K562 (cell line): Measurements from ENCODE around the gene SLC2A4RG. TPM values are rescaled to one million over a fixed set of nuclear protein-coding genes. Genes with fewer than 3 reads are reported as not detected.

Experiments
- CBX8 ChIP-seq: fragments of 200-600 bp; sonication (generic); IDR thresholded peaks from 2 replicates; pipeline ENCODE4 v1.6.1; 2012; ENCODE audit warnings: borderline replicate concordance, mixed run types, low read depth, mild to moderate bottlenecking, moderate library complexity, mixed read lengths, low read length, control low read depth, inconsistent platforms; ENCODE audit not compliant: poor library complexity, severe bottlenecking; ENCODE audit errors: extremely low read depth
- CCAR2 ChIP-seq: fragments of 200-400 bp; formaldehyde crosslinking; IDR thresholded peaks from 2 replicates; pipeline ENCODE4 v1.6.1; 2017; ENCODE audit warnings: mild to moderate bottlenecking, low read depth, low read length
- CHD7 ChIP-seq: fragments of 200-600 bp; sonication (generic); IDR thresholded peaks from one replicate; pipeline ENCODE4 v1.6.1; 2012; ENCODE audit warnings: mild to moderate bottlenecking, low read depth, low read length, inconsistent platforms
- E2F5 ChIP-seq: sonication (generic); formaldehyde crosslinking; IDR thresholded peaks from 2 replicates; pipeline ENCODE4 v1.8.0; 2022; ENCODE audit warnings: mild to moderate bottlenecking, missing genetic modification reagents
- ELF4 ChIP-seq: fragments of 450-650 bp; formaldehyde crosslinking; IDR thresholded peaks from 2 replicates; pipeline ENCODE4 v1.4.0; 2022; ENCODE audit warnings: missing genetic modification characterization
- ERF ChIP-seq: fragments of 450-650 bp; formaldehyde crosslinking; IDR thresholded peaks from 2 replicates; pipeline ENCODE4 v1.4.0; 2020; ENCODE audit warnings: mild to moderate bottlenecking, mixed read lengths
- HDAC3 ChIP-seq: fragments of 450-650 bp; IDR thresholded peaks from 2 replicates; pipeline ENCODE4 v1.6.1; 2018; ENCODE audit warnings: borderline replicate concordance, mild to moderate bottlenecking, moderate library complexity; ENCODE audit not compliant: partially characterized antibody
- KDM4B ChIP-seq, 2 experiments: fragments of 450-650 bp in 1 of 2; sonication (generic) in 1 of 2; IDR thresholded peaks; 2 replicates each; pipeline ENCODE4 v1.6.1; 2016 to 2017; ENCODE audit warnings: borderline replicate concordance in 2 of 2, antibody characterized with exemption in 1 of 2, low read depth in 1 of 2, mild to moderate bottlenecking in 1 of 2
- NR2C2 ChIP-seq, 2 experiments: fragments of 200-800 bp in 1 of 2; sonication (Bioruptor generic) in 1 of 2; sonication (generic) in 1 of 2; formaldehyde crosslinking in 1 of 2; IDR thresholded peaks; 2 replicates each; pipeline versions ENCODE4 v1.6.1 to v1.8.0; 2016 to 2022; ENCODE audit warnings: mild to moderate bottlenecking in 1 of 2, missing compliant biosample characterization in 1 of 2, missing genetic modification characterization in 1 of 2, missing genetic modification reagents in 1 of 2
- SP2 ChIP-seq: IDR thresholded peaks from 2 replicates; pipeline ENCODE4 v1.6.1; 2011; ENCODE audit warnings: mild to moderate bottlenecking, low read depth, low read length, moderate library complexity; ENCODE audit not compliant: poor library complexity, severe bottlenecking; ENCODE audit errors: extremely low read depth
- TEAD4 ChIP-seq, 2 experiments: sonication (generic) in 1 of 2; formaldehyde crosslinking in 1 of 2; IDR thresholded peaks; 2 replicates each; pipeline versions ENCODE4 v1.6.1 to v1.8.0; 2012 to 2022; ENCODE audit warnings: borderline replicate concordance in 1 of 2, inconsistent platforms in 1 of 2, low read length in 1 of 2, mild to moderate bottlenecking in 1 of 2, missing genetic modification reagents in 1 of 2
- TGIF2 ChIP-seq: sonication (generic); formaldehyde crosslinking; IDR thresholded peaks from 2 replicates; pipeline ENCODE4 v1.8.1; 2022; ENCODE audit warnings: mild to moderate bottlenecking, missing genetic modification reagents, moderate library complexity
- ZNF695 ChIP-seq: fragments of 450-650 bp; formaldehyde crosslinking; IDR thresholded peaks from 2 replicates; pipeline ENCODE4 v1.4.0; 2020; ENCODE audit warnings: mild to moderate bottlenecking, moderate library complexity
- polyA plus RNA-seq, 8 experiments: library from polyadenylated mRNA; depleted of rRNA in 4 of 8; stranded (reverse) in 5 of 8; unstranded in 3 of 8; fragments of >200 nt; fragmentation: Nextera tagmentation in 2 of 8; fragmentation: Illumina TruSeq in 1 of 8; extraction: Ambion mirVana in 2 of 8; extraction: Trizol in 1 of 8; gene quantifications; 2 replicates each; pipeline versions ENCODE4 v1.2.1 to v1.2.3, GENCODE V29; 2011 to 2014; ENCODE audit warnings: inconsistent platforms in 1 of 8, missing spikeins in 1 of 8
- total RNA-seq, 7 experiments: library from RNA; depleted of rRNA in 6 of 7; stranded (reverse); fragments of >200 nt in 6 of 7; fragmentation: Illumina TruSeq in 2 of 7; extraction: Trizol in 2 of 7; gene quantifications; 2 replicates each; pipeline versions ENCODE4 v1.2.1 to v1.2.3, GENCODE V29; 2011 to 2021; ENCODE audit warnings: low replicate concordance in 1 of 7

Gene SLC2A4RG
- total and polyA plus RNA-seq, 9 of the 15 experiments (the other 6 are each of a cell fraction or from before 2014, with no cell fraction given), result 0.34 to 97.3 (median 26.5) TPM

- TF ChIP-seq CHD7 (no peak), SP2 (no peak), KDM4B (IDR thresholded peaks at IDR 0.05; ENCODE audit: borderline replicate concordance in 2 of 2, low read depth in 1 of 2) (0 out of 4 replicates have a peak, but pooled peaks of 1 of the 2 experiments have one; percentile 10), HDAC3 (no peak), NR2C2 (CRISPR knock-in tag; IDR thresholded peaks at IDR 0.05) (no peak), NR2C2 (tag; IDR thresholded peaks at IDR 0.05) (no peak), ELF4 (no peak), ZNF695 (no peak), TGIF2 (CRISPR knock-in tag) (no peak), E2F5 (CRISPR knock-in tag) (no peak), CCAR2 (no peak), CBX8 (no peak), ERF (no peak), TEAD4 (IDR thresholded peaks at IDR 0.05; ENCODE audit: low read length) (0 out of 2 replicates have a peak, but pooled peaks have one; percentile 5), TEAD4 (CRISPR knock-in tag; IDR thresholded peaks at IDR 0.05; ENCODE audit: borderline replicate concordance) (0 out of 2 replicates have a peak, but pooled peaks have one; percentile 29)
These were observed 1.2 kb downstream of the SLC2A4RG start (continued) for GRCh38 chr20:63740627-63741353.
